Measurements from ENCODE around the gene PUSL1.

The PUSL1 gene

GRCh38 chr1:1337793-1338147 is 29.4 kb downstream of the PUSL1 start:
- no peak for DNase-seq (ENCODE audit: low read depth in 2 of 2)

- no peak for DNase-seq (ENCODE audit: low read depth in 2 of 2)
Measured at GRCh38 chr1:1338278-1338677, 29.9 kb downstream of the PUSL1 start.

- DNase-seq (ENCODE audit: low read depth in 2 of 2), result no peak
Measured at GRCh38 chr1:1340185-1340584, 31.8 kb downstream of the PUSL1 start.

- DNase-seq (ENCODE audit: low read depth in 2 of 2), result no peak
Measured at GRCh38 chr1:1340791-1341548, 32.6 kb downstream of the PUSL1 start.

- no peak for DNase-seq (ENCODE audit: low read depth in 2 of 2)
Measured at GRCh38 chr1:1341549-1342021, 33.2 kb downstream of the PUSL1 start.

- DNase-seq (ENCODE audit: low read depth in 2 of 2), result no peak
Measured at GRCh38 chr1:1342061-1342562, 33.7 kb downstream of the PUSL1 start.

- no peak for DNase-seq (ENCODE audit: low read depth in 2 of 2)
Measured at GRCh38 chr1:1342584-1343115, 34.3 kb downstream of the PUSL1 start.

- DNase-seq (ENCODE audit: low read depth in 2 of 2), result no peak
Measured at GRCh38 chr1:1343811-1344421, 35.5 kb downstream of the PUSL1 start.

- no peak for DNase-seq (ENCODE audit: low read depth in 2 of 2)
Measured at GRCh38 chr1:1344655-1345361, 36.4 kb downstream of the PUSL1 start.

GRCh38 chr1:1345384-1345783 is 37.0 kb downstream of the PUSL1 start:
- no peak for DNase-seq (ENCODE audit: low read depth in 2 of 2)

- no peak for DNase-seq (ENCODE audit: low read depth in 2 of 2)
Measured at GRCh38 chr1:1345860-1346500, 37.6 kb downstream of the PUSL1 start.

GRCh38 chr1:1346501-1346890 is 38.1 kb downstream of the PUSL1 start:
- DNase-seq (ENCODE audit: low read depth in 2 of 2), result no peak

GRCh38 chr1:1347026-1347595 is 38.7 kb downstream of the PUSL1 start:
- no peak for DNase-seq (ENCODE audit: low read depth in 2 of 2)

- no peak for DNase-seq (ENCODE audit: low read depth in 2 of 2)
Measured at GRCh38 chr1:1347663-1348419, 39.4 kb downstream of the PUSL1 start.

GRCh38 chr1:1348420-1349255 is 40.2 kb downstream of the PUSL1 start:
- no peak for DNase-seq (ENCODE audit: low read depth in 2 of 2)

- peak; percentile 29 to 34 for DNase-seq (ENCODE audit: low read depth in 2 of 2)
Measured at GRCh38 chr1:1349256-1350012, 41.0 kb downstream of the PUSL1 start, which contains the start of gene DVL1. Gene DVL1, minus strand, starts transcription at chr1:1349418. Its CDS starts 353 bp downstream, at chr1:1349065.

- no peak for DNase-seq (ENCODE audit: low read depth in 2 of 2)
Measured at GRCh38 chr1:1351511-1352427, 43.4 kb downstream of the PUSL1 start.

Measured in fibroblast of skin of left quadriceps (primary cell).